Endometrial microvascular endothelial cells (primary cell): ENCODE measurements around the gene TBC1D10B. TPM values are rescaled to one million over a fixed set of nuclear protein-coding genes. Genes with fewer than 3 reads are reported as not detected.
"Not testable (repeated sequence)": the region's sequence is repeated elsewhere in the genome, so short reads cannot be mapped to it uniquely, and the experiment has no call there.

ENCODE experiments used
- in situ Hi-C: cut with HindIII; loops from 2 replicates; pipeline ENCODE4 v1.10.0; 2017; ENCODE audit warnings: low sequenced_read_pairs, low pct_unique_long_range_greater_than_20kb; ENCODE audit errors: inconsistent ontology term
- total RNA-seq: library from RNA; depleted of rRNA; stranded (reverse); fragments of >200 nt; gene quantifications from one replicate; pipeline ENCODE4 v1.2.3, GENCODE V29; 2015; ENCODE audit errors: inconsistent ontology term

Gene TBC1D10B
- total RNA-seq, 1 donor from 2014 or later: 69.5 TPM

GRCh38 chr16:30346286-30346685, 24.0 kb downstream of the TBC1D10B start:
- in situ Hi-C loops: no loop called here

DNA sequence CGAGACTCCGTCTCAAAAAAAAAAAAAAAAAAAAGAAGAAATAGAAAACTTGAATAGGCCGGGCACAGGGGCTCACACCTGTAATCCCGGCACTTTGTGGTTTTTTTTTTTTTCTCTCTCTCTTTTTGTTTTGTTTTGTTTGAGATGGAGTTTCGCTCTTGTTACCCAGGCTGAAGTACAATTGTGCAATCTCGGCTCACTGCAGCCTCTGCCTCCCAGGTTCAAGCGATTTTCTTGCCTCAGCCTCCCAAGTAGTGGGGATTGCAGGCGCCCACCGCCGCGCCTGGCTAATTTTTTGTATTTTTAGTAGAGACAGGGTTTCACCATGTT, 26.8 kb downstream of the TBC1D10B start:
- in situ Hi-C loops: not testable (repeated sequence)

DNA sequence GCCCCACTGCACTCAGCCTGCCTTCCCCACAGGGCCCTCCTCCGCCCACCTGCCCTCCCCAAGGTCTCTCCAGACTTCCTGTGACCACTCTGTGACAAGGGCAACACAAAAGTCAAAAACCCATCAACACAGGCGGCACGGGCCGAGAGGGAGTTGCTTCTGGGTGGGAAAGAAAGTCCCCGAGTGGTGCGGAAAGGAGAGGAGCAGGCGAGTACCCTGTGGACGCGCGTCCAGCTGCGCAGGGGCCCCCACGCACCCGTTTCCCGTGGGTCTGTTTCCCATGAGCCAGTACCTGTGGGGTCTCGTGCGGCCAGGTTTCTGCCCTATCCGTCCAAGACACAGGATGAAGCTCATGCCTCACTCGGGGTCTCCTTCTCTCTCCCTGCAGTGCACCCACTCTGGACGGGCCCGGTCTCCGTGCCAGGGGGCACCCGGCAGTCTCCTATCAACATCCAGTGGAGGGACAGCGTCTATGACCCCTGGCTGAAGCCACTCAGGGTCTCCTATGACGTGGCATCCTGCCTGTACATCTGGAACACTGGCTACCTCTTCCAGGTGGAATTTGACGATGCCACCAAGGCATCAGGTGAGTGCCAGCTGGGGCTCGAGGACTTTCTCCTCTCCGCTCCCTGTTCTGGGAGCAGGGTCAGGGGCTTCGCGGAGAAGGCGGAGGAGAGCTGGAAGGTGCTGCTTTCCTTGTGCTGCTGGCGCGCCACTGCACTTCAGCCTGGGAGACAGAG, 27.4 kb downstream of the TBC1D10B start:
- in situ Hi-C loops: no loop called here

DNA sequence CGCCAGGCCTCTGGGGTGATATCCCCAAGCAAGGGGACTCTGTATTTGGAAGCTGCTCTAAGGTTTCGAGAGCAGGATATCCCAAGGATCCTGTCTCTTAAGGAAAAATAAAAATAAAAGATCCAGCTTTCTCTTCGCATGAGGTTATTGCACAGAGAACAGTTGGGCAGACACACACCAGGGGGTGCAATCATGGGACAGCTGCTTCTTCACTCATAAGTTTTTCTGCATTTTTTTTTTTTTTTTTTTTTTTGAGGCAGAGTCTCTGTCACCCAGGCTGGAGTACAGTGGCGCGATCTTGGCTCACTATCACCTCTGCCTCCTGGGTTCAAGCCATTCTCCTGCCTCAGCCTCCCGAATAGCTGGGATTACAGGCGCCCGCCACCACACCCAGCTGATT, 28.3 kb downstream of the TBC1D10B start:
- in situ Hi-C loops: not testable (repeated sequence)

- in situ Hi-C loops: no loop called here
Observed at GRCh38 chr16:30340621-30341020, 29.7 kb downstream of the TBC1D10B start.

GRCh38 chr16:30338715-30339114, 31.6 kb downstream of the TBC1D10B start:
- in situ Hi-C loops: not testable (repeated sequence)

DNA sequence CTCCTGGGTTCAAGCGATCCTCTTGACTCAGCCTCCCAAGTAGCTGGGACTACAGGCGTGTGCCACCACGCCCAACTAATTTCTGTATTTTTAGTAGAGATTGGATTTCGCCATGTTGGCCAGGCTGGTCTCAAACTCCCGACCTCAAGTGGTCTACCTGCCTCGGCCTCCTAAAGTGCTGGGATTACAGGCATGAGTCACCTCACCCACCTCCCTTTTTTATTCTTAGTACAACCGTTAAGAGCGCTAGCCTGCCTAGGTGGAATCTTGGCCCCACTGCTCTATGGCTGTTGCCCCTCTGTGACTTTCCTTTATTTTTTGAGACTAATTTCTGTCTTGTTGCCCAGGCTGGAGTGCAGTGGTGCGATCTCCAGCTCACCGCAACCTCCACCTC, 32.3 kb downstream of the TBC1D10B start:
- in situ Hi-C loops: not testable (repeated sequence)

DNA sequence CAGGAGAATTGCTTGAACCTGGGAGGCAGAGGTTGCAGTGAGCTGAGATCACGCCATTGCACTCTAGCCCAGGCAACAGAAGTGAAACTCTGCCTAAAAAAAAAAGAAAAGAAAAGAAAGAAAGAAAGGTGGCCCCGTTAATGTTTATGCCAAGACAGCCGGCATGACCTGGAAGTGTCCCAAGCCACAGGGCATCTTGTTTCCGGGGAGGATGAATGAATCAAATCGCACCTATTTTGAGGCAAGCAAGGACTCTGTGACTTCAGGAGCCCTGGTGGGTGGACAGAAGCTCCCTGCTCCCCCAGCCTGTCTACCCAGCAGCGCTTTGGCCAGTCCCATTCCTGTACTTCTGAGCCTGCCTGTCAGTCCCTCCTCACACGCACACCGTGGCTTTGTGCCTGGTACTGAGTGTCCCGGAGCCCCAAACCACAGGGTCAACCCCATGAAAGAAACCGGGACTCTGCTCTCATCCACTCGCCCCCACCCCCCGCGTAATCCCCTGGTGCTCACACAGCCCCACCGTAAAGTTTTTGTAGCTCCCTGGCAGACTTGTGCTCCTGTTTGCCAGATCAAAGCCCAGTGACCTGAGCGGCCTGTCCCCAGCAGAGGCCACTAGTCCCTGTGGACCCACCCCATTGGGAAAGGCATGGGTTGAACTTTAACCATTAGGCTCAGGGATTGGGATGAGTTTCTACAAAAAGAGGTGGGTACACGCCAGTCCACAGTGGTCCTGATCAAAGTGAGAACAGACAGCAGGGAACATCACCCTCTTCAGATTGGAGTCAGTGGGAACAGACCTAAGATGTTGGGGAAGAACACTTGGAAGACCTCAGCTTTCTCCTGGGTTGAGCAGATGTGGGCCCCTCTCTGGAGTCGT, 34.5 kb downstream of the TBC1D10B start:
- in situ Hi-C loops: no loop called here

DNA sequence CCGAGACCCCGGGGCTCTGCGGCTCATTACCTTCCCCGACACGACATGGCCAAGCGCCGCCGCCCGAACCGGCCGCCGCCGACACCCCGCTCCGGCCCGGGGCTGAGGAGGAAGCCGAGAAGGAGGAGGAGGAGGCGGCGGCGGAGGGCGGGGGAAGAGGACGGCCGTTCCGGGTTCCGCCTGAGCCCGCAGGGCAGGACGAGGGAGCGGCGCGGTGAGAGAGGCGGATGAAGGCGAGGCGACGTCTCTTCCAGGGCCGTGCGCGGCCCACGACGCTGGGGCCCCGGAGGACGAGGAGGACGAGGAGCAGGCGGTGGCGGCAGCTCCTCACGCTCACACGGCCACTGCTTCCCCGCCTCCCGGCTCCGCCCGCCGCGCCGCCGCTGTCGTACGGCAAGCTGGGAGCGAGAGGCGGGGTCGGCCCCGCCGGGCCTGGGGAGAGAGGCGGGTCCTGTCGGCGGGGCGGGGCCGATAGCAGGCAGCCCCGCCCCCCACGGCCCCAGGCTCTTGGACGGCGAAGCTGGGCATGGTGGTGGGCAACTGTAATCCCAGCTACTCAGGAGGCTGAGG, 35.2 kb downstream of the TBC1D10B start:
- in situ Hi-C loops: not testable (repeated sequence)

DNA sequence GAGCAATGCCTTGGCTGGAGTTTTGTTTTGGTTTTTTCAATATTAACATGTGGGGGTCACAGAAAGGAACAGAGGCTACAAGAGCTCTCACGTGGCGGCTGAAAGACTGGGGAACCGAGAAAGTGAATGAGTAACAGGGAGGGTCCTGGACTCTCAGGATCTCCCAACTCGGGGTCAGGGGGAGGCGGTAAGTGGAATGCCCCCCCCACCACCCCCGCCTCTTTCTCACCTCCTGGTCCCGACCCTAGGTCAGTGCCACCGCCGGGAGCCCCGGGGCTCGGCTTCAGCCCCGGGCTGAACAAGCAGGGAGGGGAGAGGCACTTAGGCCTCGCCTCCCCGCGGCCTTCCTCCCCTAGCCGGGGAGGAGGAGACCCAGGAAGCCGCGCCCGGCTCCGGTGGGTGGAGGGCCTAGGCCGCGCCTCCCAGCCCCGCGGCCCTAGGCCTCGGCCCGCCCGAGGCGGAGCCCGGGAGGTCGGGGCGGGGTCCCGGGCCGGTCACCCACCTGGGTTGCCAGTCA, 35.8 kb downstream of the TBC1D10B start:
- in situ Hi-C loops: not testable (repeated sequence)

DNA sequence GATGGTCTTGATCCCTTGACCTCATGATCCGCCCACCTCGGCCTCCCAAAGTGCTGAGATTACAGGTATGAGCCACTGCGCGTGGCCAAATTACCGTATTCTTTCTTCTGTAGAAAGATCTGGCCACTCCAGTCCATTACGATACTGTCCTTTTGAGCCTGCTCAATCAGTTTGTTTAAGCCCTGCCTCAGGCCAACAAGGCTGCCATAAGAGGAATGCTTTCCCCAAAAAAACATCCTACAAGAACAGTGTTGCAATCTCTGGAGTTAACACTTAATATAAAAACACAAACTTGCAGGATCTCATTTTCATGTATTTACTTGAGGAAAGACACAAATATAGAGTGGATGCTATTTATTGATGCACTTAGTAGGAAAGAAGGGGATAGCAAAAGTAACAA, 46.1 kb downstream of the TBC1D10B start:
- in situ Hi-C loops: not testable (repeated sequence)

DNA sequence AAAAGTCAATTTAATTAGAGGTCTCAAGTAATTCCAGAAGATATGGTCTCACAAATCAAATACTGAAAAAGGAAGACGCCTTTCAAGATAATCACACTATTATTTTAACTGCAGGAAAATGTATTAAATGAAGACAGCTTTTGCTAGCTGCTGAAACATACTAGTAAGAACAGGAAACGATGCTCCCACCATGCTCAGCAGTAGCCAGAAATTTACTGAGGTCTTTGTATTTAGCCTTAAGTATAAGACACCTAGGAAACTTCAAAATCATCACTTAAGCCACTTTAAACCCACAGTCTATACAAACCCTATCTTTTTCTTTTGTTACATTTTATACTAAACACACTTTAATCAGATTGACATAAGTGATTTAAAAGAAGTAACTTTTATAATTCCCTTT, 51.6 kb downstream of the TBC1D10B start:
- in situ Hi-C loops: not testable (repeated sequence)

- in situ Hi-C loops: not testable (repeated sequence)
Observed at GRCh38 chr16:30310937-30311336, 59.4 kb downstream of the TBC1D10B start.

DNA sequence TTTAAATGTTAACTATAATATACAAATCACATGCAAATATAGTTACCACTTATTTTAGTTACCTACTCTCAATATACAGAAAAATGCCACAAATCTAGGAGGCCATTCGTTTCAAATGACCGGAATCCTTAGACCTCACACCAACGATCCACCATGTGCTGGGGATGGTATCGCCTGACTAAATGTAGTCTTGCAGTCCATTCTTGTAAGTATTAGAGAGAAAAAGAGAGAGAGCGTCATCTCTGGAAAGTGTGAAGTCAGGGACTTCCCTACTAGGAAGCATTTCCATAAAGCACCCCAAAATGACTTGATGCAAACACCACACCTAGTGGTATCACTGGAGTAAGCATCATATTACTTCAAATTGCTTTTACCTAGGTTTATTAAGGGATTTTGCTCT, 61.0 kb downstream of the TBC1D10B start:
- in situ Hi-C loops: not testable (repeated sequence)

Other genes with a start within 250 kb of the TBC1D10B start
- gene MAPK3, start 247.3 kb downstream of the TBC1D10B start, total RNA-seq: 78.1 TPM
- gene CORO1A, start 186.9 kb downstream of the TBC1D10B start, total RNA-seq: 2.5 TPM
- gene BOLA2B, start 176.8 kb downstream of the TBC1D10B start, total RNA-seq: 1,039 TPM
- gene SLX1A, start 176.6 kb downstream of the TBC1D10B start, total RNA-seq: 57.4 TPM
- gene SULT1A3, start 171.2 kb downstream of the TBC1D10B start, total RNA-seq: 25.2 TPM
- gene NPIPB13, start 122.0 kb downstream of the TBC1D10B start, total RNA-seq: not detected
- gene CD2BP2, start 15.2 kb downstream of the TBC1D10B start, total RNA-seq: 72.5 TPM
- not detected for gene MYL11, start 4.3 kb upstream of the TBC1D10B start, total RNA-seq
- gene SEPTIN1, start 12.1 kb upstream of the TBC1D10B start, total RNA-seq: not detected
- 5.8 TPM for gene ZNF48, start 24.9 kb upstream of the TBC1D10B start, total RNA-seq
- 4.3 TPM for gene ZNF771, start 37.1 kb upstream of the TBC1D10B start, total RNA-seq
- 66.6 TPM for gene DCTPP1, start 59.5 kb upstream of the TBC1D10B start, total RNA-seq
- 29.2 TPM for gene SEPHS2, start 75.4 kb upstream of the TBC1D10B start, total RNA-seq
- gene ITGAL, start 102.2 kb upstream of the TBC1D10B start, total RNA-seq: not detected
- 25.5 TPM for gene ZNF768, start 156.1 kb upstream of the TBC1D10B start, total RNA-seq
- gene ZNF747, start 164.4 kb upstream of the TBC1D10B start, total RNA-seq: 4.7 TPM
- 8.3 TPM for gene ZNF764, start 187.9 kb upstream of the TBC1D10B start, total RNA-seq
- gene ZNF688, start 201.2 kb upstream of the TBC1D10B start, total RNA-seq: 10.8 TPM
- 7.2 TPM for gene ZNF785, start 215.2 kb upstream of the TBC1D10B start, total RNA-seq
- gene ZNF689, start 239.9 kb upstream of the TBC1D10B start, total RNA-seq: 11.2 TPM